ENCODE data around the gene PRORP.
"Not testable (repeated sequence)": the region's sequence is repeated elsewhere in the genome, so short reads cannot be mapped to it uniquely, and the experiment has no call there.

PRORP gene

GRCh38 chr14:35147711-35148110, 25.4 kb downstream of the PRORP start:
- no peak for TF ChIP-seq CTCF (conservative IDR thresholded peaks at IDR 0.05; ENCODE audit: low read depth, low read length)
- no peak overlapping the region for H3K4me3 ChIP-seq (ENCODE audit: low read depth, low read length)
- DNase-seq (ENCODE audit: low read depth): no peak

GRCh38 chr14:35149239-35149638, 26.9 kb downstream of the PRORP start:
- no peak overlapping the region for H3K4me3 ChIP-seq (ENCODE audit: low read depth, low read length)
- no peak for DNase-seq (ENCODE audit: low read depth)
- TF ChIP-seq CTCF (conservative IDR thresholded peaks at IDR 0.05; ENCODE audit: low read depth, low read length): no peak

GRCh38 chr14:35152531-35152930, 30.2 kb downstream of the PRORP start:
- not testable (repeated sequence) for H3K4me3 ChIP-seq (ENCODE audit: low read depth, low read length); DNase-seq (ENCODE audit: low read depth)

GRCh38 chr14:35154016-35154415, 31.7 kb downstream of the PRORP start:
- no peak for TF ChIP-seq CTCF (conservative IDR thresholded peaks at IDR 0.05; ENCODE audit: low read depth, low read length)
- DNase-seq (ENCODE audit: low read depth): no peak

GRCh38 chr14:35155962-35156361, 33.6 kb downstream of the PRORP start:
- peak; percentile 82 for DNase-seq (ENCODE audit: low read depth)
- no peak for TF ChIP-seq CTCF (conservative IDR thresholded peaks at IDR 0.05; ENCODE audit: low read depth, low read length)
- peak overlapping the region; percentile 6 for H3K4me3 ChIP-seq (ENCODE audit: low read depth, low read length)

More at GRCh38 chr14:35154016-35154415, 31.7 kb downstream of the PRORP start:
- no peak overlapping the region for H3K4me3 ChIP-seq (ENCODE audit: low read depth, low read length)

GRCh38 chr14:35158491-35158890, 36.1 kb downstream of the PRORP start:
- H3K4me3 ChIP-seq (ENCODE audit: low read depth, low read length): no peak overlapping the region
- TF ChIP-seq CTCF (conservative IDR thresholded peaks at IDR 0.05; ENCODE audit: low read depth, low read length): no peak
- DNase-seq (ENCODE audit: low read depth): no peak

GRCh38 chr14:35158951-35159653, 36.8 kb downstream of the PRORP start:
- DNase-seq (ENCODE audit: low read depth): peak; percentile 52
- H3K4me3 ChIP-seq (ENCODE audit: low read depth, low read length): no peak overlapping the region
- no peak for TF ChIP-seq CTCF (conservative IDR thresholded peaks at IDR 0.05; ENCODE audit: low read depth, low read length)
